22Rv1 (cell line): ENCODE measurements around the gene ARL8B.

ENCODE experiments used
- ZFX ChIP-seq: fragments of 450-650 bp; IDR thresholded peaks from 2 replicates; pipeline ENCODE4 v1.6.1; 2017; ENCODE audit warnings: antibody characterized with exemption, borderline replicate concordance
- TF ChIP-seq, protein P1 (sequence below): fragments of 450-650 bp; IDR thresholded peaks from 2 replicates; pipeline ENCODE4 v1.5.1; 2017; ENCODE audit warnings: mild to moderate bottlenecking

DNA sequence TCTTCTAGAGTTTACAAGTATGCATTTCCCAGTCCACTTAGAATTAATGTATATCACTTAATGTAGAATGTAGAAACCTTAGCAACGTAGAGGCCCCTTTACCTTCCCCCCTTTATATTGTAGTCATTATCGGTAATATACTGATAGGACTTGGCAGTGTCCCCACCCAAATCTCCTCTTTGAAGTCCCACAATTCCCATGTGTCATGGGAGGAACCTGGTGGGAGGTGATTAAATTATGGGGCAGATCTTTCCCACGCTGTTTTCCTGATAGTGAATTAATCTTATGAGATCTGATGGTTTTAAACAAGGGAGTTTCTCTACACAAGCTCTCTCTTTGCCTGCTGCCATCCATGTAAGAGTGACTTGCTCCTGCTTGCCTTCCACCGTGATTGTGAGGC lies 31.0 kb downstream of the ARL8B start:
- TF ChIP-seq, protein P1, sequence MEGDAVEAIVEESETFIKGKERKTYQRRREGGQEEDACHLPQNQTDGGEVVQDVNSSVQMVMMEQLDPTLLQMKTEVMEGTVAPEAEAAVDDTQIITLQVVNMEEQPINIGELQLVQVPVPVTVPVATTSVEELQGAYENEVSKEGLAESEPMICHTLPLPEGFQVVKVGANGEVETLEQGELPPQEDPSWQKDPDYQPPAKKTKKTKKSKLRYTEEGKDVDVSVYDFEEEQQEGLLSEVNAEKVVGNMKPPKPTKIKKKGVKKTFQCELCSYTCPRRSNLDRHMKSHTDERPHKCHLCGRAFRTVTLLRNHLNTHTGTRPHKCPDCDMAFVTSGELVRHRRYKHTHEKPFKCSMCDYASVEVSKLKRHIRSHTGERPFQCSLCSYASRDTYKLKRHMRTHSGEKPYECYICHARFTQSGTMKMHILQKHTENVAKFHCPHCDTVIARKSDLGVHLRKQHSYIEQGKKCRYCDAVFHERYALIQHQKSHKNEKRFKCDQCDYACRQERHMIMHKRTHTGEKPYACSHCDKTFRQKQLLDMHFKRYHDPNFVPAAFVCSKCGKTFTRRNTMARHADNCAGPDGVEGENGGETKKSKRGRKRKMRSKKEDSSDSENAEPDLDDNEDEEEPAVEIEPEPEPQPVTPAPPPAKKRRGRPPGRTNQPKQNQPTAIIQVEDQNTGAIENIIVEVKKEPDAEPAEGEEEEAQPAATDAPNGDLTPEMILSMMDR, result no peak
- no peak for TF ChIP-seq ZFX
